ENCODE data around the gene SZRD1. TPM values are rescaled to one million over a fixed set of nuclear protein-coding genes. Genes with fewer than 3 reads are reported as not detected.

The SZRD1 gene
- total RNA-seq, 2 experiments from 2014 or later = 57.2 to 96.0 TPM

DNA sequence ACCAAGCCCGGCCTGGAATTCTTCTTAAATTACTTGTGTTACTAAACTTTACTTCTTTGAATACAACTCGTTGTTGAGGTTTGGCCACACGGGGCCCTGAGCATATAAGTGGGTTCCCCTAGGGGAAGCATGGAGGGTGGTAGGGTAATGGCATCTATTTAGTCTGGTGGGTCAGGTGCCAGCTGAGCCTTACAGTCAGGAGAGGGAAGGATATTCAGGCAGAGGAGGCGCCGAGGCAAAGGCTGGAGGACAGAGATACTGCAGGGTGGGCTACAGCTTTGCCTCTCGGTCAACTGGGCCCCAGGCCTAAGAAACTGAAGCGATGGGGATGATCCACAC lies 73.1 kb downstream of the SZRD1 start:
- POLR2A ChIA-PET = interaction anchor here (0.5 to 1.2 kb wide), 8 partner anchors 11 to 776 kb away, joined by 3 to 5 read pairs (median 3); no protein-coding TSS in a partner anchor
- BruUV-seq (replicated peaks) = no TSS peak
- Histone ChIP-seq H3K9me2 (ENCODE audit: insufficient read depth, low read length) (no peaks in the 10 kb centered on the region), H3K9me3 (ENCODE audit: low read length) (no peaks in the 10 kb centered on the region), H3K79me2 (ENCODE audit: insufficient read depth, low read depth, low read length) (peaks cover 22% of the 10 kb centered on the region), H3K36me3 (ENCODE audit: insufficient read depth, low read length) (peaks cover 17% of the 10 kb centered on the region), H3K4me3 (ENCODE audit: low read depth, low read length, poor library complexity, severe bottlenecking) (peak overlapping the region; percentile 94), H3K4me1 (ENCODE audit: insufficient read depth, low read length, poor library complexity, severe bottlenecking) (peaks cover 27% of the 10 kb centered on the region), H3K27ac (ENCODE audit: low read depth, low read length, poor library complexity, severe bottlenecking) (no peak overlapping the region), H2AFZ (ENCODE audit: low read length) (peak overlapping the region; percentile 81), H3K4me2 (ENCODE audit: low read length) (peak overlapping the region; percentile 70), H4K20me1 (ENCODE audit: insufficient read depth, low read length) (no peaks in the 10 kb centered on the region)
- no peak for TF ChIP-seq EZH2phosphoT487 (IDR thresholded peaks at IDR 0.05; ENCODE audit: borderline replicate concordance, low read depth, low read length)
- no peak for TF ChIP-seq CTCF (conservative IDR thresholded peaks at IDR 0.05; ENCODE audit: low read length)
- intact Hi-C loops (cut with micrococcal nuclease; ENCODE audit: unreplicated experiment) = loop anchor here (2.0 to 5.0 kb wide), 3 partner anchors 57 to 465 kb away; partner anchors contain the start of gene SZRD1
- CTCF ChIA-PET (ENCODE audit: unreplicated experiment) = no interaction called here
- peak; percentile 38 for DNase-seq (ENCODE audit: low spot score)

DNA sequence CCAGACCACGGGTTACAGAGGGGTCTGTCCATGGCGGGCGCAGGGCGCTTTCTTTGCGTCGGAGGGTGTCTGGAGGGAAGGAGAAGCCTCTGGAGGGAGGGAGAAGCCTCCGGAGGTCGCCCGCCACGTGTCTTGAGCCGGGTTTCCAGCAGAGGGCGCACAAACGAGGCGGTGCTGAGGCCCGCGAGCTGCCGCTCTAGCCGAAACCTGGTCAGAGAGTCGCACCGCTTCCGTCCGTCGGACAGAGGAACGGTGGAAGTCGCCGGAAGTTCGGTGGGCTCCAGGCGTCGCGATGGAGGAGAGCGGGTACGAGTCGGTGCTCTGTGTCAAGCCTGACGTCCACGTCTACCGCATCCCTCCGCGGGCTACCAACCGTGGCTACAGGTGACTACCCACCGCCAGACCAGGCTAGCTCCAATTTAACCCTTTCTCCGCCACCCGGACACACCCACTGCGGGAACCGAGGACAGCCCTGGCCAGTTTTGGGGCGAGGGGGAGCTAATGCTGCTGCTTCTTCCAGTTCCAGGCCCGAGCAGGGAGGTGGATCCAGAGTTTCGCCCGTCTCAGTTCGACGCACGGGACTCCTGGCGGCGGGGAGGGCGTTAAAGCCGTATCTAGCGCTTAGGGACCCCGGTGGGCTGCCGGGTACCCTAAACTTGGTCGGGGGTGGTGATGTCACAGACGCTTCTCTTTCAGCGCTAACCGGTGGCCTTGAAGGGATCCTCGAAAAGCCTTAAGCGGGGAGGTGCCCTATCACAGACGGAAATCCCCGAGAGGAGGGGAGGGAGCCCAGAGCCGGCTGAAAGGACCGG lies 73.6 kb downstream of the SZRD1 start, which contains the start of gene NECAP2:
Gene NECAP2 (plus strand): TSS at position 255 of the 812 bp plus-strand sequence. CDS start 38 bp downstream, at position 293.
- DNase-seq (ENCODE audit: low spot score) = peak; percentile 96
- POLR2A ChIA-PET = interaction anchor here (0.5 to 1.2 kb wide), 7 partner anchors 12 to 777 kb away, joined by 3 to 5 read pairs (median 3); no protein-coding TSS in a partner anchor
- H3K36me3 ChIP-seq (ENCODE audit: insufficient read depth, low read length) = peaks cover 23% of the 10 kb centered on the region
- no peaks in the 10 kb centered on the region for H4K20me1 ChIP-seq (ENCODE audit: insufficient read depth, low read length)
- intact Hi-C loops (cut with micrococcal nuclease; ENCODE audit: unreplicated experiment) = loop anchor here (2.0 to 5.0 kb wide), 3 partner anchors 57 to 464 kb away; partner anchors contain the start of gene SZRD1
- peak within 1 kb of the TSS; percentile 59 for H3K27ac ChIP-seq (ENCODE audit: low read depth, low read length, poor library complexity, severe bottlenecking)
- CTCF ChIA-PET (ENCODE audit: unreplicated experiment) = interaction anchor here (0.6 kb wide), 1 partner anchor 80 kb away, joined by 3 read pairs; no protein-coding TSS in a partner anchor
- peak within 1 kb of the TSS; percentile 95 for H3K4me2 ChIP-seq (ENCODE audit: low read length)
- peak; percentile 81 for TF ChIP-seq CTCF (conservative IDR thresholded peaks at IDR 0.05; ENCODE audit: low read length)
- no peak for TF ChIP-seq EZH2phosphoT487 (IDR thresholded peaks at IDR 0.05; ENCODE audit: borderline replicate concordance, low read depth, low read length)
- peaks cover 27% of the 10 kb centered on the region for H3K4me1 ChIP-seq (ENCODE audit: insufficient read depth, low read length, poor library complexity, severe bottlenecking)
- H3K79me2 ChIP-seq (ENCODE audit: insufficient read depth, low read depth, low read length) = peaks cover 22% of the 10 kb centered on the region
- H2AFZ ChIP-seq (ENCODE audit: low read length) = peak within 1 kb of the TSS; percentile 81
- peak within 1 kb of the TSS; percentile 94 for H3K4me3 ChIP-seq (ENCODE audit: low read depth, low read length, poor library complexity, severe bottlenecking)
- no TSS peak for BruUV-seq (replicated peaks)
- no peaks in the 10 kb centered on the region for H3K9me2 ChIP-seq (ENCODE audit: insufficient read depth, low read length)
- H3K9me3 ChIP-seq (ENCODE audit: low read length) = no peaks in the 10 kb centered on the region

Data from OCI-LY7 (cell line).